GM19455 (cell line): ENCODE measurements around the gene TSFM.
"Not testable (repeated sequence)": the region's sequence is repeated elsewhere in the genome, so short reads cannot be mapped to it uniquely, and the experiment has no call there.

Source experiments
- ATAC-seq: cut with Tn5 transposase; IDR thresholded peaks from one replicate; pipeline ENCODE4 v1.9.1; 2021; ENCODE audit not compliant: unreplicated experiment

Gene TSFM

GRCh38 chr12:57762463-57762862, 20.1 kb upstream of the TSFM start:
- no peak for ATAC-seq

DNA sequence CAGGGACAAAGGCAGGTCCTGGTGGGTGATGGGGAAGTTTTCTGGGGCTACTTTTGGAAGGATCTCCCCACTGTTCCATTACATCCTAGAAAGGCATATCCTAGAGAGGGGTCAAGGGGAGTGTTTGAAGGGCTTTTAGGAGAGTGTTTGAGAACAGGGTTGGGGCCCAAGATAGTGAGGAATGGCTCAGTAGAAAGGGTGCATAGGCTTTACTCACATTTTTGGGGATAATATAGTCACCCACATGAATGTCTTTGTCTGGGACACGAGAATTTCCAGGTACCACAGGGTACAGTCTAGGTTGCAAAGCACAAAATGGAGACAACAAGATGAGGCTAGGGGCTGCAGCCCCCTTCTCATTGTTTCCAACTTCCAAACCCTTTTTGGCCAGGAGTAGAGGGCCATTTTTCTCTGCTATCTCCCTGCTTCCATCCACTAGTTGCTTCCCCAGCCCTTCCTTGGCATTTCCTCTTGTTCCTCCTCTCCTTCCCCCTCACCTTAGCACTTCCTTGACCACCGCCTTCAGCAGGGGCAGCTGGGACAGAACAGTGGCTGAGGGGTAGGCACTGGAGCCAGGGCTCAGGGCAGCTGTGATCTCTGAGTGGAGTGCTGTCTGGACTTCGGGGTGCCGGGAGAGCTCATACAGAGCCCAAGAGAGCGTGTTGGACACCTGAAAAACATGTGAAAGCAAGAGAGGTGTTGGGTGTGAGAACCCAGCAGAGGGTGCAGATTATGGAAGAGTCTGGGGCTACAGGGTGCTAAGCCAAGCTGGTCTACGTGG, 18.5 kb upstream of the TSFM start:
- no peak for ATAC-seq

DNA sequence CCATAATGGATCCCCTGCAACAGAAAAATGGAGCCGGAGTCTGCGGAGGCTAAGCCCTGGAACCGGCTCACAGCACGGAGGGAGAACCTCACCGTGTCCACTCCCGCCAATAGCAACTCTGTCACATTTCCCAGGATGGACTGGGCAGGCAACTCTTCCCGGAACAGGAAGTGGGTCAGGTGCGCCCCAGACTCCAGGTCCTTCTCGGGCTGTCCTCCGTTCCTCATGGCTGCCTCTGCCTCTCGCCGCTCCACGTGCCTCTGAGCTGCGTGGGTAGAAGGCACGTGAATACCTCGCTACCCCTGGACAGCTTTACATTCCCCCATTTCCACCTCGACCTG, 18.0 kb upstream of the TSFM start:
- ATAC-seq: no peak

DNA sequence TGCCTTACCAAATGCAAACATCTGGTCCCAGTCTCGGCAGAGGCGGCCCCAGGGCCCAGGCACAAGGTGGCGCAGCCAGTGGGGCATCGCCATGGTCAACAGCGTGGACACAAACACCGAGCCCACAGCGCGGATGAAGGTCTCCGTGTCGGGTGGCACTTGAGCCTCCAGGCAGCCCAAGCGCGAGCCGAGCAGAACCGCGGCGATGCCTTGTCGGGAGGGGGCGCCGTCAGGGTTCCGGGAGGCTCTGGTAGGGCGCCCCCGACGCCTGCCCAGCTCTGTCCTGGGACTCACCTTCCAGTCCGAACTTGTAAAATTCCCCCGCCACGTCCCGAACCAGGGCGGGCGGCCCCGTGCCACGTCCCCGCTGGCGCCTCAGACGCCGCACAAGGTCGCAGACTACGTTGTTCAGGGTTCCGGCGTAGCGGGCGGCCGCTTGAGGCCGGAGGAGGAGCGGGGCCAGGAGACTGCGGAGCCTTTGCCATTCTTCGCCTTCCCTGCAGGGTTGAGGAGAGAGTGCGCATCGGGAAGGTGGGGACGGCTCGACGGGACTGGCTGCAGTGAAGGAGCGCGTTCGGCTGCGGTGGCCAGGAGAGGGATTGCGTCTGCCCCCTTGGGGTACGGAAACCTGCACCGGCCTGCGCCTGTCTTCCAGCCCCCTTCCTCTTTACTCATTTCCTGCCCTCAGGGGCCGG, 17.4 kb upstream of the TSFM start:
- ATAC-seq: peak; percentile 62

- ATAC-seq: no peak
These were observed 16.7 kb upstream of the TSFM start for GRCh38 chr12:57765698-57766463.

- no peak for ATAC-seq
These were observed 15.9 kb upstream of the TSFM start, which contains the start of gene CYP27B1 for GRCh38 chr12:57766464-57767304. CYP27B1 (minus strand) TSS chr12:57767078; CDS start chr12:57767041, 37 bp downstream.

DNA sequence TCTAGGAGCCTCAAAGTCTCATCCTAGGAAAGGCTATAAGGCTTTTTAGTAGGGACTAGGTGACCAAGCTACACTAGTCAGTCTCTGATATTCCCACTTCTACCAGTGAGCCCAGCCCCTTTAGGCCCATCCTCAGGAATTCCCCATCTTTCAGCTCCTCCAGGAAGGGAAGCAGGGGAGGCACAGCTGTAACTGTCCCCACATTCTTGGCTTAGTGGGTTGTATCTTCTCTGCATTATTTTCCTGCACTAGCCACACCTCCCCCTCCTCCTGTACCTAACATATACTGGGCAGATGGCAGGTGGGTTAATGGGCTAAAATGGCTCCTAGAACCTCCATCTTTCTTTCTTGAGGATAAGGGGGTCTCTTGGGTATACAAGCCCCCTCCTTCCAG, 15.3 kb upstream of the TSFM start:
- no peak for ATAC-seq

DNA sequence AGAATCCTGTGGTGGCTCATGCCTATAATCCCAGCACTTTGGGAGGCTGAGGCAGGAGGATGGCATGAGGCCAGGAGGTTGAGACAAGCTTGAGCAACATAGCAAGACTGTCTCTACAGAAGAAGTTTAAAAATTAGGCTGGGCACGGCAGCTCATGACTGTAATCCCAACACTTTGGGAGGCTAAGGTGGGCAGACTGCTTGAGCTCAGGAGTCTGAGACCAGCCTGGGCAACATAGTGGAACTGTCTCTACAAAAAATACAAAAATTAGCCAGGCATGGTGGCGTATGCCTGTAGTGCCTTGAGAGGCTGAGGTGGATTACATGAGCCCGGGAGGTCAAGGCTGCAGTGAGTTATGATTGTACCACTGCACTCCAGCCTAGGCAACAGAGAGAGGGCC, 14.7 kb upstream of the TSFM start:
- ATAC-seq: no peak

GRCh38 chr12:57769594-57769993, 13.0 kb upstream of the TSFM start:
- no peak for ATAC-seq

DNA sequence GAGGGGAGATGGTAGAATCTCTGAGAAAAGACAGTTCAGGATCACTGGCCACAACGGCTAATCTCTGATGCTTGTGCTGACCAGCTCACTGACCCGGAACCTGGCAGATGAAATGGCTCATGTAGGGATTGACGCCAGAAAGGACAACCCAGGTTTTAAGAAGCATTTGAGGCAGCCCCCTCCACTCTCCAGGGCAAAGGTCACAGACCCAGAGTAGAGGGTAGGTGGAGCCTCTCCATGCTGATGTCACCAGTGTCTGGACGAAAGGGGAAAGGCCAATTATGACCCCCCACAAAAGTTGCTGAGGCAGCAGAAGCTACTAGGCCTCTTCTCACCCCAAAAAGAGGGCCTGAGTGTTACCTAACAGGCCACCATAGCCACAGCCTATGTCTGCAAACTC, 11.9 kb upstream of the TSFM start:
- ATAC-seq: no peak

DNA sequence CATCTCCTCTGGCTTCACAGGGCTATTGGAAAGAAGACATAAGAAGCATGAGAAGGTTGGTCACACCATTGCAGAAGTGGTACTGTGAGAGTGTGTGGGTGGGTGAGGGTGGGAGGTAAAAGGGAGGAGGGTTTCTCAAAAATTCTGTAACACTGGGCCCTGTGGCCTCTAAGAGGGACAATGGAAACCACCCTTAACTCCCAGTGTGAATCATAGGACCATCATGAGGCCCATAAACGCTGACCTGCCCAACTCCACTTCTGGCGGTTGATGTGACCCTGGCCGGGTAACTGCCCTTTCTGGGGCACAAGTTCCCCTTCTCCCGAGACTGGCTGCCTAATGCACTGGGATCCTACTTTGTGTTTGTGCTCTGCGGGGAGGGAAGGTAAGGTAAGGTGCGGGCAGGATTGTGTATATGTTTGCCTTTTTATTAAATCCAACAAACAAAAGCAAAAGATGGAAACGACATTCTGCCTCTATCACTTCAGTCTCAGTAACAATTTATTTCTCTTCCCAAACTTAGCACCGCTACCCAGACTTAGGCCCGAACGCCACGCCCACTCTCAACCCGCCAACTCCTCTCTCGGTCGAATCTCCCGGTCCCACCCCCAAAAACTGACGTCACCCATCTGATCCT, 11.2 kb upstream of the TSFM start:
- ATAC-seq: peak; percentile 71

GRCh38 chr12:57771873-57772428, 10.6 kb upstream of the TSFM start, which contains the start of gene METTL1:
METTL1 (minus strand) TSS chr12:57772105; CDS start chr12:57772083, 22 bp downstream.
- peak; percentile 82 for ATAC-seq

DNA sequence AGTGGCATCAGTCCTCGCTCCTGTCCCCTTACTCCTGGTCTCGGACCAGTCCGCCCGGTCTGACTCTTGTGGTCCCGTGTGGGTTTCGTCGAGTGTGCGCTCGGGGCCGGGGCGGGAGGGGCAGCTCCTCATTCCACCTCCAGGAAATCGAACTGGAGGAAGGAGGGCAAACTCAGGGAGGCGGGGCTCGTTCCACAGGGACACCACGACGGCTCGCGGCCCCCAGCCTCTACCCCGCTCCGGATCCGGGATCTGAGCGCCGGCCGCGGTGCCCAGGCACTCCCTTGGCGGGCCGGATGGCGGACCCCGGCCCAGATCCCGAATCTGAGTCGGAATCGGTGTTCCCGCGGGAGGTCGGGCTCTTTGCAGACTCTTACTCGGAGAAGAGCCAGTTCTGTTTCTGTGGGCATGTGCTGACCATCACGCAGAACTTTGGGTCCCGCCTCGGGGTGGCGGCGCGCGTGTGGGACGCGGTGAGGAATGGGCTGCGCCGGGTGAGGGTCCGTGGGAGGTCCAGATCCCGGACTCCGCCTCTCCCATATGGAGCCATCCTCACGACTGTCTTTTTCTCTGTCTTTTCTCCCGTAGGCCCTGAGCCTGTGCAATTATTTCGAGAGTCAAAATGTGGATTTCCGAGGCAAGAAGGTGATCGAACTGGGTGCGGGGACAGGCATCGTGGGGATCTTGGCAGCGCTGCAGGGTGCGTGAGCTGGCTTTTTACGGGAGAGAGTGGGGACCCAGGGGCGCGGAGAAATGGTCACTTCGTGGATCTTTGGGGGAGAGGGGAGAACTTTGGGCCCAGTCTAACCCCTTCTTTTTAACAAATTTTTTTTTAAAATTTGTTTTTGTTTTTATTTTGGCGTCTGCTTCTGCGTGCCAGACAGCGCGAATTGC, 9.9 kb upstream of the TSFM start, which contains the start of gene EEF1AKMT3:
Gene EEF1AKMT3, plus strand, starts transcription at position 186 of the 894 bp plus-strand sequence. Its CDS starts 111 bp downstream, at position 297.
- peak; percentile 29 for ATAC-seq

DNA sequence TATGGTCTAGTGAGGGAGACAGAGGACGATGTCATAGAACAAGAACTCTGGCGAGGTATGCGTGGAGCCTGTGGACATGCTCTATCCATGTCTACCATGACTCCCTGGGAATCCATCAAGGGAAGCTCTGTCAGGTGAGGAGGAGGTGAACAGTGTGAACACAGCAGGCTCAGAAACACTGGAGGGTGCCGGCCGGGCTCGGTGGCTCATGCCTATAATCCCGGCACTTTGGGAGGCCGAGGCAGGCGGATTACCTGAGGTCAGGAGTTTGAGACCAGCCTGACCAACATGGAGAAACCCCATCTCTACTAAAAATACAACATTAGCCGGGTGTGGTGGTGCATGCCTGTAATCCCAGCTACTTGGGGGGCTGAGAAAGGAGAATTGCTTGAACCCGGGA, 8.0 kb upstream of the TSFM start:
- not testable (repeated sequence) for ATAC-seq

- no peak for ATAC-seq
These were observed 7.5 kb upstream of the TSFM start for GRCh38 chr12:57775044-57775443.

DNA sequence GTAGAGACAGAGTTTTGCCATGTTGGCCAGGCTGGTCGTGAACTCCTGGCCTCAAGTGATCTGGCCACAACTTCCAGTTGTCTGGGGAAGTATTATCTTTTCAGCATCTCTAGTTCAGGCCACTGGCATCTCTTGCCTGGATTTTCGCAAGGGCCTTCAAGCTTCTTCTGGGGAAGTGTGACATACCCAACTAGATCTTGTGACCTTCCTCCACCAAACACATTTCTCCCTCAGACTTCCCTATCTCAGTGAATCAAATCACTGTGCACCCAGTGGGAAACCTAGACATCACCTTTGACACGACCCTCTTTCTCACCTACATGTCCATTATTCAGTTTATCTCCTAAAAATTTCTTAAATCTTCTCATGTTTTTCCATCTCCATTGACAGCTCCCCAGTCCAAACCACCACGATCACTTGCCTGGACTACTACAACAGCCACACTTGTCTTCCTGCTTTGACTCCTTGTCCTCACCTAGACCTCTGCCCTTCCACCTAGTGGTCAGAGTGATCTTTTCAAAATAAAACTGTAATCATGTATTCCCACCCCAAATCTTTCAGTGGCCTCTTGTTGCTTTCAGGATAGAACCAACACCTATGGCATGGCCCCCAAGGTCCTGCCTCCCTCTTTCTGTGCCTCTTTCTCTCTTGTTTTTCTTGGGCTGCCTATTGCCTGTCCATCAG, 6.9 kb upstream of the TSFM start:
- ATAC-seq: no peak

GRCh38 chr12:57776247-57776587, 6.4 kb upstream of the TSFM start:
- no peak for ATAC-seq

DNA sequence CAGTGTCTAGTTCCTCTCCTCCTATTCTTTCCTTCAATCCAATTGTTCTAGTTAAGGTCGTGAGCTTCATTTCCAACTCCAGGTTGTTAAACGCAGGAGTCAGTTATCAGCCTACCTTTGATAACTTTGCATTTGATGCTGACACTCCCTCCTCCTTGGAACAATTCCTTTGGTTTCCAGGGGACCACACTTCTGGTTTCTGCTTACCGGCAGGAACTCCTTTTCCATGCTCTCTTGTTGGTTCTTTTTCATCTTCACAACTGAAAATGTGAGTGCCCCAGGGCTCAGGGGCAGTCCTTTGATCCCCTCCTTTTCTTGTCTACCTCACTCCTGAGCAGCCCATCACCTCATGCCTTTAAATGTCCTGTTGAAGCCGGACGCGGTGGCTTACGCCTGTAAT, 5.2 kb upstream of the TSFM start:
- no peak for ATAC-seq
